ENCODE measurements around the gene NCKAP1.
"Not testable (repeated sequence)": the region's sequence is repeated elsewhere in the genome, so short reads cannot be mapped to it uniquely, and the experiment has no call there.

Gene NCKAP1

GRCh38 chr2:183037074-183037552 lies 1.1 kb downstream of the NCKAP1 start:
- in situ Hi-C loops (cut with HindIII; ENCODE audit: low sequenced_read_pairs) = no loop called here

GRCh38 chr2:183035954-183036669 lies 2.1 kb downstream of the NCKAP1 start:
- in situ Hi-C loops (cut with HindIII; ENCODE audit: low sequenced_read_pairs) = no loop called here

- in situ Hi-C loops (cut with HindIII; ENCODE audit: low sequenced_read_pairs) = no loop called here
These were observed 2.8 kb downstream of the NCKAP1 start for GRCh38 chr2:183035298-183035953.

GRCh38 chr2:183034806-183035205 lies 3.5 kb downstream of the NCKAP1 start:
- in situ Hi-C loops (cut with HindIII; ENCODE audit: low sequenced_read_pairs) = no loop called here

GRCh38 chr2:183033951-183034350 lies 4.3 kb downstream of the NCKAP1 start:
- in situ Hi-C loops (cut with HindIII; ENCODE audit: low sequenced_read_pairs) = no loop called here

- in situ Hi-C loops (cut with HindIII; ENCODE audit: low sequenced_read_pairs) = no loop called here
These were observed 6.1 kb downstream of the NCKAP1 start for GRCh38 chr2:183031911-183032794.

- in situ Hi-C loops (cut with HindIII; ENCODE audit: low sequenced_read_pairs) = no loop called here
These were observed 9.0 kb downstream of the NCKAP1 start for GRCh38 chr2:183029219-183029618.

GRCh38 chr2:183028108-183028507 lies 10.1 kb downstream of the NCKAP1 start:
- in situ Hi-C loops (cut with HindIII; ENCODE audit: low sequenced_read_pairs) = no loop called here

- in situ Hi-C loops (cut with HindIII; ENCODE audit: low sequenced_read_pairs) = no loop called here
These were observed 10.8 kb downstream of the NCKAP1 start for GRCh38 chr2:183027443-183027842.

GRCh38 chr2:183026424-183026823 lies 11.8 kb downstream of the NCKAP1 start:
- in situ Hi-C loops (cut with HindIII; ENCODE audit: low sequenced_read_pairs) = no loop called here

GRCh38 chr2:183025993-183026392 lies 12.3 kb downstream of the NCKAP1 start:
- in situ Hi-C loops (cut with HindIII; ENCODE audit: low sequenced_read_pairs) = no loop called here

- in situ Hi-C loops (cut with HindIII; ENCODE audit: low sequenced_read_pairs) = no loop called here
These were observed 13.7 kb downstream of the NCKAP1 start for GRCh38 chr2:183024339-183025095.

GRCh38 chr2:183022711-183023110 lies 15.5 kb downstream of the NCKAP1 start:
- in situ Hi-C loops (cut with HindIII; ENCODE audit: low sequenced_read_pairs) = no loop called here

GRCh38 chr2:183021613-183022012 lies 16.6 kb downstream of the NCKAP1 start:
- in situ Hi-C loops (cut with HindIII; ENCODE audit: low sequenced_read_pairs) = no loop called here

- in situ Hi-C loops (cut with HindIII; ENCODE audit: low sequenced_read_pairs) = no loop called here
These were observed 18.4 kb downstream of the NCKAP1 start for GRCh38 chr2:183019718-183020442.

GRCh38 chr2:183017845-183018244 lies 20.4 kb downstream of the NCKAP1 start:
- in situ Hi-C loops (cut with HindIII; ENCODE audit: low sequenced_read_pairs) = not testable (repeated sequence)

GRCh38 chr2:183014005-183014404 lies 24.3 kb downstream of the NCKAP1 start:
- in situ Hi-C loops (cut with HindIII; ENCODE audit: low sequenced_read_pairs) = no loop called here

GRCh38 chr2:183011743-183012142 lies 26.5 kb downstream of the NCKAP1 start:
- in situ Hi-C loops (cut with HindIII; ENCODE audit: low sequenced_read_pairs) = no loop called here

- in situ Hi-C loops (cut with HindIII; ENCODE audit: low sequenced_read_pairs) = no loop called here
These were observed 28.1 kb downstream of the NCKAP1 start for GRCh38 chr2:183010112-183010511.
